ENCODE results near the gene SLC9B2.

DNA sequence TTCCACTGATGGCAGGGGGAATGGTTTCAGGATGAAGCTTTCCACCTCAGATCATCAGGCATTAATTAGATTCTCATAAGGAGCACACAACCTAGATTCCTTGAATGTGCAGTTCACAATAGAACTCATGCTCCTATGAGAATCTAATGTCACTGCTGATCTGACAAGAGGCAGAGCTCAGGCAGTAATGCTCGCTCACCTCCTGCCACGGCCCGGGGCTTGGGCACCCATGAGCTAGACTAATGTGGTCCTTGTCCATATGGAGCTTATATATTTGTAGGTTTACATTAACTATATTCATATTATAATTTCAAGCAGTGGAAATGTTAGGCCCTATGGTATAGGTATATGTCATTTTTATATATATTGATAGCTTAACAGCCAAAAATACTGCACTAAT lies 24.4 kb downstream of the SLC9B2 start:
- no peak for TF ChIP-seq CTCF (IDR thresholded peaks at IDR 0.05; ENCODE audit: insufficient read depth, low read length)
- no peak for TF ChIP-seq REST (IDR thresholded peaks at IDR 0.05; ENCODE audit: insufficient replicate concordance, low read depth)

Measured in HL-60 (cell line).